ENCODE results near the gene ZNF558.
"Not testable (repeated sequence)": the region's sequence is repeated elsewhere in the genome, so short reads cannot be mapped to it uniquely, and the experiment has no call there.

Gene ZNF558

DNA sequence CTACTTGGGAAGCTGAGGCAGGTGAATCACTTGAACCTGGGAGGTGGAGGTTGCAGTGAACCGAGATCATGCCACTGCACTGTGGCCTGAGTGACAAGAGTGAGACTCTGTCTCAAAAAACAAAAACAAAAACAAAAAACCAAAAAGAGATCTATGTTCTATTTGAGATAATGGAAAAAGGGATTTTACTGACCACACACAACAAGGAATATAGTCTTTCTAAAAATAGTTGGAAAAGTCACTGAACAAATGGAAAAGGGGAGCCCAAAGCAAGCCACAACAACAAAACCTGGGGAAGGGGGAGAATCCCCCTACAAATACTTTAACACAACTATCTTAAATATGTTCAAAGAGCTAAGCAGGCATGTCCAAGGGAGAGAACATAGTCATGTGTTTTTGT lies 37.3 kb downstream of the ZNF558 start:
- DNase-seq, result no peak

DNA sequence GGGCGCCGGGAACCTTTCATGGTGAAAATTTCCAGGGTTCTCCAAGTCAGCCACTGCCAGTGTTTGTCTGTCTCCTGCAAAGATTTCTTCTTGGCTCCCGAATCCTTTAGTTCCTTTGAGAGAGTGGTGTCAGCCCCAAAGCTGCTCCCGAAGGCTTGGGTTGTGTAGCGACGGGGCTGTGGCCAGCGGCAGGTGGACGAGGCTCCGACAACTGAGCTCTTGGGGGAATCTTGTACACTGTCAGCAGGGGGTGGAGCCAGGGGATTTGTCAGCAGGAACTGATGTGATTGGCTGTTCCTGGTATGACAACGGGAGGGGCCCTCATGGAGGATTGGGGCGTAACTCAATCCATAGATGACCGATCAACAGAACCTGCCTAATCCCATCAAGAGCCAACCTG lies 58.5 kb downstream of the ZNF558 start:
- DNase-seq, result not testable (repeated sequence)

- DNase-seq, result not testable (repeated sequence)
Measured at GRCh38 chr19:8769265-8769664, 62.8 kb downstream of the ZNF558 start.

DNA sequence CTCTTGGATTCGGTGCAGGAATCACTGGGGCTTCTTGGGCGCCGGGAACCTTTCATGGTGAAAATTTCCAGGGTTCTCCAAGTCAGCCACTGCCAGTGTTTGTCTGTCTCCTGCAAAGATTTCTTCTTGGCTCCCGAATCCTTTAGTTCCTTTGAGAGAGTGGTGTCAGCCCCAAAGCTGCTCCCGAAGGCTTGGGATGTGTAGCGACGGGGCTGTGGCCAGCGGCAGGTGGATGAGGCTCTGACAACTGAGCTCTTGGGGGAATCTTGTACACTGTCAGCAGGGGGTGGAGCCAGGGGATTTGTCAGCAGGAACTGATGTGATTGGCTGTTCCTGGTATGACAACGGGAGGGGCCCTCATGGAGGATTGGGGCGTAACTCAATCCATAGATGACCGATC lies 64.8 kb downstream of the ZNF558 start:
- DNase-seq, result not testable (repeated sequence)
